ENCODE data around the gene SLC66A3.

SLC66A3 gene

GRCh38 chr2:11169333-11169732 is 14.1 kb downstream of the SLC66A3 start:
- Histone ChIP-seq H3K79me2 (ENCODE audit: low read length) (no peaks in the 10 kb centered on the region), H3K36me3 (replicated peaks; ENCODE audit: low read depth, low read length) (no peaks in the 10 kb centered on the region), H4K20me1 (ENCODE audit: insufficient read depth, low read length) (no peaks in the 10 kb centered on the region), H3K4me3 (ENCODE audit: low read length) (no peak overlapping the region), H3K4me2 (ENCODE audit: low read length) (no peak overlapping the region), H3K27me3 (ENCODE audit: low read depth, low read length) (no peaks in the 10 kb centered on the region), H3K27ac (ENCODE audit: low read length) (no peak overlapping the region), H2AFZ (ENCODE audit: low read depth, low read length) (no peak overlapping the region), H3K9ac (ENCODE audit: low read length) (no peak overlapping the region), H3K9me3 (ENCODE audit: insufficient read depth, low read length) (no peaks in the 10 kb centered on the region), H3K4me1 (ENCODE audit: low read length) (no peaks in the 10 kb centered on the region)
- no peak for TF ChIP-seq EZH2phosphoT487 (IDR thresholded peaks at IDR 0.05; ENCODE audit: low read depth)

DNA sequence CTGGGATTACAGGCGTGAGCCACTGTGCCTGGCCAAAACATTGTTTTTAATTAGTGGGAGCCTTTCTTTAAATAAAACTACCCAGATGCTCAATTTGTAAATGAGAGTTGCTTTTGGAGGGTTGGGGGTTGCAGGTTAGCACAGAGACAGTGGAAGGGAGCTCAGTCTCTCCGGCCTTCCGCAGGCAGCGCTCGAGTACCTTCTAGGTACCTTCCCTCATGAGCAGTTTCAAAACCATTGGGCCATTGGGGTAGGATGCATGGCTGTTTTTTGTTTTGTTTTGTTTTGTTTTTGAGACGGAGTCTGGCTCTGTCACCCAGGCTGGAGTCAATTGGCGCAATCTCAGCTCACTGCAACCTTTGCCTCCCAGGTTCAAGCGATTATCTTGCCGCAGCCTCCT is 19.0 kb downstream of the SLC66A3 start:
- TF ChIP-seq EZH2phosphoT487 (IDR thresholded peaks at IDR 0.05; ENCODE audit: low read depth), result no peak
- TF ChIP-seq, protein P1, sequence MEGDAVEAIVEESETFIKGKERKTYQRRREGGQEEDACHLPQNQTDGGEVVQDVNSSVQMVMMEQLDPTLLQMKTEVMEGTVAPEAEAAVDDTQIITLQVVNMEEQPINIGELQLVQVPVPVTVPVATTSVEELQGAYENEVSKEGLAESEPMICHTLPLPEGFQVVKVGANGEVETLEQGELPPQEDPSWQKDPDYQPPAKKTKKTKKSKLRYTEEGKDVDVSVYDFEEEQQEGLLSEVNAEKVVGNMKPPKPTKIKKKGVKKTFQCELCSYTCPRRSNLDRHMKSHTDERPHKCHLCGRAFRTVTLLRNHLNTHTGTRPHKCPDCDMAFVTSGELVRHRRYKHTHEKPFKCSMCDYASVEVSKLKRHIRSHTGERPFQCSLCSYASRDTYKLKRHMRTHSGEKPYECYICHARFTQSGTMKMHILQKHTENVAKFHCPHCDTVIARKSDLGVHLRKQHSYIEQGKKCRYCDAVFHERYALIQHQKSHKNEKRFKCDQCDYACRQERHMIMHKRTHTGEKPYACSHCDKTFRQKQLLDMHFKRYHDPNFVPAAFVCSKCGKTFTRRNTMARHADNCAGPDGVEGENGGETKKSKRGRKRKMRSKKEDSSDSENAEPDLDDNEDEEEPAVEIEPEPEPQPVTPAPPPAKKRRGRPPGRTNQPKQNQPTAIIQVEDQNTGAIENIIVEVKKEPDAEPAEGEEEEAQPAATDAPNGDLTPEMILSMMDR (IDR thresholded peaks at IDR 0.05; ENCODE audit: low read depth, low read length), result no peak
- Histone ChIP-seq H3K36me3 (replicated peaks; ENCODE audit: low read depth, low read length) (no peaks in the 10 kb centered on the region), H3K9ac (ENCODE audit: low read length) (no peak overlapping the region), H3K27ac (ENCODE audit: low read length) (no peak overlapping the region), H3K4me2 (ENCODE audit: low read length) (no peak overlapping the region), H3K79me2 (ENCODE audit: low read length) (no peaks in the 10 kb centered on the region), H2AFZ (ENCODE audit: low read depth, low read length) (no peak overlapping the region), H3K4me3 (ENCODE audit: low read length) (no peak overlapping the region), H4K20me1 (ENCODE audit: insufficient read depth, low read length) (no peaks in the 10 kb centered on the region), H3K4me1 (ENCODE audit: low read length) (no peaks in the 10 kb centered on the region), H3K9me3 (ENCODE audit: insufficient read depth, low read length) (no peaks in the 10 kb centered on the region), H3K27me3 (ENCODE audit: low read depth, low read length) (no peaks in the 10 kb centered on the region)

DNA sequence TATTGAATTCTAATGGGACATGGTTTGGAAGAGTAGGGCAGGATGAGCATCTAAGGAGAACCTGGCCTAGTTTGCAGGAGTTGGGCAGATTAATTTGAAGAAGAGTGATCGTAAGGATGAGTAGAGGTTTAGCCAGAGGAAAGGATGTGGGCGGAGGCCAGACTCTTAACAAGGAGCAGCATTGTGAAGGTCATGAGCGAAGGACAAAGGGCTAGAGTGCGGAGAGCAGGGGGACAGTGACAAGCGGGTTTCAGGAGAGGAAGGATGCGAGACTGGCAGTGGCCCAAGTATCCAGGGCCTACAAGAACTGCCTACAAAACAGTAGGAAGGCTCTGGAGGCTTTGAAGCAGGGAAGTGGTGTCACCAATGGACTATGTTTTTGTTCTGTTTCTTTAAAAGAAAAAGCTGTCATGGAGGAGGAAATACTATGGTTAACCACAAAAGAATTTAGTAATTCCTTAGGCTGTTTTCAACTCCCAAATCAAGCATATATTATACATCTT is 20.1 kb downstream of the SLC66A3 start:
- Histone ChIP-seq H3K9me3 (ENCODE audit: insufficient read depth, low read length) (no peaks in the 10 kb centered on the region), H3K79me2 (ENCODE audit: low read length) (no peaks in the 10 kb centered on the region), H3K27me3 (ENCODE audit: low read depth, low read length) (no peaks in the 10 kb centered on the region), H3K4me1 (ENCODE audit: low read length) (peaks cover under 1% of the 10 kb centered on the region; the same call in 1 of the 2 replicates), H2AFZ (ENCODE audit: low read depth, low read length) (no peak overlapping the region), H3K36me3 (replicated peaks; ENCODE audit: low read depth, low read length) (no peaks in the 10 kb centered on the region), H4K20me1 (ENCODE audit: insufficient read depth, low read length) (no peaks in the 10 kb centered on the region), H3K27ac (ENCODE audit: low read length) (no peak overlapping the region), H3K4me2 (ENCODE audit: low read length) (no peak overlapping the region), H3K4me3 (ENCODE audit: low read length) (no peak overlapping the region), H3K9ac (ENCODE audit: low read length) (no peak overlapping the region)
- TF ChIP-seq, protein P1 (IDR thresholded peaks at IDR 0.05; ENCODE audit: low read depth, low read length), result no peak
- TF ChIP-seq EZH2phosphoT487 (IDR thresholded peaks at IDR 0.05; ENCODE audit: low read depth), result no peak

- Histone ChIP-seq H3K4me1 (ENCODE audit: low read length) (peaks cover 5% of the 10 kb centered on the region; the same call in 1 of the 2 replicates), H3K4me2 (ENCODE audit: low read length) (no peak overlapping the region), H3K9ac (ENCODE audit: low read length) (no peak overlapping the region), H3K79me2 (ENCODE audit: low read length) (no peaks in the 10 kb centered on the region), H3K4me3 (ENCODE audit: low read length) (no peak overlapping the region), H3K36me3 (replicated peaks; ENCODE audit: low read depth, low read length) (peaks cover 3% of the 10 kb centered on the region), H3K27me3 (ENCODE audit: low read depth, low read length) (no peaks in the 10 kb centered on the region), H2AFZ (ENCODE audit: low read depth, low read length) (no peak overlapping the region), H3K9me3 (ENCODE audit: insufficient read depth, low read length) (no peaks in the 10 kb centered on the region), H4K20me1 (ENCODE audit: insufficient read depth, low read length) (no peaks in the 10 kb centered on the region), H3K27ac (ENCODE audit: low read length) (no peak overlapping the region)
- no peak for TF ChIP-seq EZH2phosphoT487 (IDR thresholded peaks at IDR 0.05; ENCODE audit: low read depth)
- TF ChIP-seq, protein P1 (IDR thresholded peaks at IDR 0.05; ENCODE audit: low read depth, low read length), result no peak
Measured at GRCh38 chr2:11177871-11178690, 22.8 kb downstream of the SLC66A3 start.

Data from OCI-LY3 (cell line).